ENCODE results near the gene CYP2C8.
"Not testable (repeated sequence)": the region's sequence is repeated elsewhere in the genome, so short reads cannot be mapped to it uniquely, and the experiment has no call there.

Gene CYP2C8

GRCh38 chr10:95069286-95069685 is at the start of gene CYP2C8:
TSS of gene CYP2C8 (minus strand) at chr10:95069497. CDS start at chr10:95069402, 95 bp downstream.
- no peak for DNase-seq

- no peak for DNase-seq
Observed at GRCh38 chr10:95116869-95117269, 47.6 kb upstream of the CYP2C8 start.

DNA sequence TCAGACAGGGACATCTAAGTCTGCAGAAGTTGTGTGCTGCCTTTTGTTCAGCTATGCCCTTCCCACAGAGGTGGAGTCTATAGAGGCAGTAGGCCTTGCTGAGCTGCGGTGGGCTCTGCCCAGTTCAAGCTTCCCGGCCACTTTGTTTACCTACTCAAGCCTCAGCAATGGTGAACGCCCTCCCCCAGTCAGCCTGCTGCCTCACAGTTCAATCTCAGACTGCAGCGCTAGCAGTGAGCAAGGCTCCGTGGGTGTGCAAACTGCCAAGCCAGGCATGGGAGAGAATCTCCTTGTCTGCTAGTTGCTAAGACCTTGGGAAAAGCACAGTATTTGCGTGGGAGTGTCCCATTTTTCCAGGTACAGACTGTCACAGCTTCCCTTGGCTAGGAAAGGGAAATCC is 41.5 kb upstream of the CYP2C8 start:
- not testable (repeated sequence) for DNase-seq

- DNase-seq = no peak
Observed at GRCh38 chr10:95097805-95098204, 28.5 kb upstream of the CYP2C8 start.

GRCh38 chr10:95096143-95096542 is 26.8 kb upstream of the CYP2C8 start:
- DNase-seq = no peak

GRCh38 chr10:95079626-95080025 is 10.3 kb upstream of the CYP2C8 start:
- not testable (repeated sequence) for DNase-seq

DNA sequence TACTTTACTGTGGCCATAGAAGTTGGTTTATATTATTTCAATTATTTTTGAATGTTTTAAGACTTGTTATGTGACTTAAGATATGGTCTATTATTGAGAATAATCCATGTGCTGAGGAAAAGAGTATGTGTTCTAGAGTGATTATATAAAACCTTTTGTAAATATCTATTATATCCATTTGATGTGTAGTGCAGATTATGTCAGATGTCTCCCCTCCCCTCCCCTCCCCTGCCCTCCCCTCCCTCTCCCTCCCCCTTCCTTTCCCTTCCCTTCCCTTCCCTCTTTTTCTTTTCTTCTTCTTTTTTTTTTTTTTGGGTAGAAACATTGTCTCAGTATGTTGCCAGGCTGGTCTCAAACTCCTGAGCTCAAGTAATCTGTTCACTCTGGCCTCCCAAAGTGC is 8.3 kb upstream of the CYP2C8 start:
- DNase-seq = no peak

- DNase-seq = no peak
Observed at GRCh38 chr10:95071107-95071660, 1.9 kb upstream of the CYP2C8 start.

GRCh38 chr10:95064125-95064524 is 5.2 kb downstream of the CYP2C8 start:
- not testable (repeated sequence) for DNase-seq

DNA sequence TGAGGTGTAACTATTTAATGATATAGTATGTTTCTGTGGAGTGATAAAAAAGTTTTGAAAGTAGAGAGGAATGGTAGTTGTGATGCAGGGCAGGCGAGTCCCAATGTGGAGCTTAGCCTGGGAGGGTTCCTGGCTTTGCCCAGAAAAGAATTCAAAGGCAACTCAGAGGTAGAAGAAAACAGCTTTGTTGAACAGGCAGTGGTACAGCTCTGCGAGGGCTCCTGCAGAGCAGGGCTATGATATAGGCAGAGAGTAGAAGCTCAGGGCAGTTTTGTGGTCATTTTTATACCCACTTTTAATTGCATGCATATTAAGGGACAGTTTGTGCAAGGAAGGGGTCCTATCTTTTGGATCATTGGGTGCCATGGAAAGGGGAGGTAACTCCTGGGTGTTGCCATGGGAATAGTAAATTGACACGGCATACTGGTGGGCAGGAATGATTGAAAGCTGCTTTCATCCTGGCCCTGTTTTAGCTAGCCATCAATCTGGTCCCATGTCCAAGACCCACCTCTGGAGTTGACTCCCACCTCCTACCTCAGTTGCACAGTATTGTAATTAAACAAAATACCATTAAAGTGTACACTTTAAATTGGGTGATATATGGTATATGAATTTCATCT is 12.4 kb downstream of the CYP2C8 start:
- DNase-seq = no peak

DNA sequence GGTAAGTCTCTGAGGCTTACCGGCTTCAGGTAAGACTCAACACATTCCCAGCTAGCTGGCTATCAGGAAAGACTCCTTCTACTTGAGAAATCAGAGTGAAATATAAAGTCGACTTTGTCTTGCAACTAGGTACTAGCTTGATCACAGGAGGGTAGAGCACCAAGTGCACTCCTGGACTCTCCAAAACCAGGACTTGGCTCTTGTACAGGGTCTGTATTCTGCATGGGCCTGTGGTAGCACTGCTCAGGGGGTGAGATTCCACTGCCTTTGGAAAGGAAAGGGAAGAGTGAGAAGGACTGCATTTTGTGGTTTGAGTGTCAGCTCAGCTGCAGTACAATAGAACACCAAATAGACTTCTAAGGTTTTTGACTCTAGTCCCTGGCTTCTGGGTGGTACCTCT is 19.4 kb downstream of the CYP2C8 start:
- no peak for DNase-seq

GRCh38 chr10:95048206-95048605 is 21.1 kb downstream of the CYP2C8 start:
- DNase-seq = no peak

DNA sequence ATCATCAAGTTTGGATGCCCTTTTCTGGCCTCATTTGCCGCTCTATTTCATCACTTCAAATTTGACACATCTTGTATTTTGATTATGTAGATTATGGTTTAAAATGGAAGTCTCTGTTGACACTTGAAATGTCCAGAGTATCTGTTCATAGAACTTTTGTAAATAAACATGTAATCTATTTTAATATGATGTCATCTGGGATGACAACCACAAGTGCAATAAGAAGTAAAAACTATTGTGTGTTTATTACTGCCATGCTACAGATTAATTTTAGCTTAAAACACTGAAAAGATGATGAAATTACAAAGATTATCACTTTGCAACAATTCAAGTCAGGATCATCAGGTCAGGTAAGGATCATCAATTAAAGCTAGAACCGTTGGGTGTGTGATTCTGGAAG is 30.0 kb downstream of the CYP2C8 start:
- no peak for DNase-seq

- DNase-seq = no peak
Observed at GRCh38 chr10:95035332-95036295, 33.7 kb downstream of the CYP2C8 start.

DNA sequence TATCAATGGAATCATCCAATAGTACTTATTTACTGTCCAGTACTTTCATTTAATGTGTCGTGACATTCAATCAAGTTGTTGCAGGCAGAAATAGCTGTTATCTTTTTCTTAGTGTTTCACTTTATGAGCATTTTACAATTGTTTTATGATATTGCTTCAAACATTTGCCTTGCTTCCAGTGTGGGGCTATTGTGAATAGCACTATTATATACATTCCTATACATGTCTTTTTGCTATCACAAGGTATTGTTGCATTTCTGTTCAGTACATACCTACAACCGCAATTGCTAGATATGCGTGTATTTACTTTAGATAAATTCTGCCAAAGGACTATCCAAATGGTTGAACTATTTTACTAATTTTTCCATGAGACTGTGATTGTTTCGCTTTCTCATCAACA is 34.9 kb downstream of the CYP2C8 start:
- no peak for DNase-seq

- no peak for DNase-seq
Observed at GRCh38 chr10:95031656-95032055, 37.6 kb downstream of the CYP2C8 start.

DNA sequence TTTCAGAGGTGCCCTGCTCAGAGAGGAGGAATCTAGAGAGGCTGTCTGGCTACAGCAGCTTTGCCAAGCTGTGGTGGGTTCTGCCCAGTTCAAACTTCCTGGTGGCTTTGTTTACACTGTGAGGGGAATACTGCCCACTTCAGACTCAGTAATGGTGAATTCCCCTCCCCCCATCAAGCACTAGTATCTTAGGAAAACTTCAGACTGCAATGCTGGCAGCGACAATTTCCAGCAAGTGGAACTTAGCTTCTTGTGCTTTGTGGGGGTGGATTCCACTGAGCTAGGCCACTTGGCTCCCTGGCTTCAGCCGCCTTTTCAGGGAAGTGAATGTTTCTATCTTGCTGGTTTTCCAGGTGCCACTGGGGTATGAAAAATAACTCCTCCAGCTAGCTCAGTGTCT is 42.8 kb downstream of the CYP2C8 start:
- no peak for DNase-seq

GRCh38 chr10:94997741-94998174 is 71.5 kb downstream of the CYP2C8 start:
- DNase-seq = no peak

GRCh38 chr10:94992811-94993210 is 76.5 kb downstream of the CYP2C8 start:
- DNase-seq = no peak

DNA sequence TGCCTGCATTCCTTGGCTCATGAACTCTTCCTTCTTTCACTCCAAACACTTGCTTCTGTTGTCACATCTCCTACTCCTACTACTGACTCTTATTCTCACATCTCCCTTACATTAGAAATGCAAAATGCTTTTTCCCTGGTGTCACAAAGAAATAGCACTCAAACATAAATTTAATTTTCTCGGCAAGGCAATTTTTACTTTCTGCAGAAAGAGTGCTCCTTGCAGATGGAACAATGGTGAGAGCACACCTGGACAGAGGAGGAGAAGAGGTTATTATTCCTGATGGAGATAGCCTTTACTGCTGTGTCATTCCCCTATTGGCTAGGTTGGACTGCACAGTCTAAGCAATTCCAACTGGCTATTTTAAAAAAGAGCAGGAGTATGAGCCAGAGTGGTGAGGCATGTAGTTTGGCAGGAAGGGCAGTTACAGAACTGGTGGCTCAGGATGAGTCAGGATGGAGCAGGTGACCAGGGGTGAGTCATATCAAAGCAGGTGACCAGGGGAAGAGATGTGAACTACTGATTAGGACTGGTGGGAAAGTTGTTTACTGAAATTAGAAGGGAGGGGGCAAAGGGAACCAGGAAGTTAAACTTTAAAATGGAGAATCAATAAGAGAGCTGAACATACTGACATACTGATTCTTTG is 77.9 kb downstream of the CYP2C8 start:
- DNase-seq = no peak

GRCh38 chr10:94989192-94989591 is 80.1 kb downstream of the CYP2C8 start:
- DNase-seq = no peak
